ENCODE results near the gene KHDC4.

Gene KHDC4

GRCh38 chr1:155966750-155967149 is 32.5 kb upstream of the KHDC4 start:
- Histone ChIP-seq H3K36me3 (ENCODE audit: insufficient read depth, low read length) (peaks cover 66% of the 10 kb centered on the region), H3K27me3 (ENCODE audit: control insufficient read depth in 1 of 2, insufficient read depth in 2 of 2, low read length in 2 of 2) (no peaks in the 10 kb centered on the region), H3K4me3 (ENCODE audit: low read depth in 1 of 2, low read length in 2 of 2) (peak overlapping the region in 1 of 2 donors; percentile 24), H3K9ac (ENCODE audit: low read length) (no peak overlapping the region), H3K27ac (ENCODE audit: low read depth, low read length) (peak overlapping the region; percentile 44), H3K9me3 (ENCODE audit: low read length) (no peaks in the 10 kb centered on the region), H3K4me1 (ENCODE audit: insufficient read depth, low read length) (peaks cover 48% of the 10 kb centered on the region)

- H3K9me3 ChIP-seq (ENCODE audit: low read length): no peaks in the 10 kb centered on the region
- no peaks in the 10 kb centered on the region for H3K27me3 ChIP-seq (ENCODE audit: control insufficient read depth in 1 of 2, insufficient read depth in 2 of 2, low read length in 2 of 2)
- peaks cover 48% of the 10 kb centered on the region for H3K4me1 ChIP-seq (ENCODE audit: insufficient read depth, low read length)
- no peak overlapping the region for H3K4me3 ChIP-seq (ENCODE audit: low read depth in 1 of 2, low read length in 2 of 2)
- H3K36me3 ChIP-seq (ENCODE audit: insufficient read depth, low read length): peaks cover 71% of the 10 kb centered on the region
- H3K9ac ChIP-seq (ENCODE audit: low read length): no peak overlapping the region
- peak overlapping the region; percentile 23 for H3K27ac ChIP-seq (ENCODE audit: low read depth, low read length)
Measured at GRCh38 chr1:155966135-155966534, 31.9 kb upstream of the KHDC4 start.

- H3K4me3 ChIP-seq (ENCODE audit: low read depth in 1 of 2, low read length in 2 of 2): no peak overlapping the region
- H3K4me1 ChIP-seq (ENCODE audit: insufficient read depth, low read length): peaks cover 29% of the 10 kb centered on the region
- no peaks in the 10 kb centered on the region for H3K27me3 ChIP-seq (ENCODE audit: control insufficient read depth in 1 of 2, insufficient read depth in 2 of 2, low read length in 2 of 2)
- no peak overlapping the region for H3K27ac ChIP-seq (ENCODE audit: low read depth, low read length)
- no peak overlapping the region for H3K9ac ChIP-seq (ENCODE audit: low read length)
- peaks cover 80% of the 10 kb centered on the region for H3K36me3 ChIP-seq (ENCODE audit: insufficient read depth, low read length)
- no peaks in the 10 kb centered on the region for H3K9me3 ChIP-seq (ENCODE audit: low read length)
Measured at GRCh38 chr1:155964193-155964592, 30.0 kb upstream of the KHDC4 start.

GRCh38 chr1:155962599-155963211 is 28.5 kb upstream of the KHDC4 start:
- H3K36me3 ChIP-seq (ENCODE audit: insufficient read depth, low read length): peaks cover 82% of the 10 kb centered on the region
- H3K27me3 ChIP-seq (ENCODE audit: control insufficient read depth in 1 of 2, insufficient read depth in 2 of 2, low read length in 2 of 2): no peaks in the 10 kb centered on the region
- peaks cover 15% of the 10 kb centered on the region for H3K4me1 ChIP-seq (ENCODE audit: insufficient read depth, low read length)
- no peak overlapping the region for H3K4me3 ChIP-seq (ENCODE audit: low read depth in 1 of 2, low read length in 2 of 2)
- no peak overlapping the region for H3K27ac ChIP-seq (ENCODE audit: low read depth, low read length)
- H3K9me3 ChIP-seq (ENCODE audit: low read length): no peaks in the 10 kb centered on the region
- no peak overlapping the region for H3K9ac ChIP-seq (ENCODE audit: low read length)

GRCh38 chr1:155961937-155962336 is 27.7 kb upstream of the KHDC4 start:
- Histone ChIP-seq H3K36me3 (ENCODE audit: insufficient read depth, low read length) (peaks cover 83% of the 10 kb centered on the region), H3K27ac (ENCODE audit: low read depth, low read length) (no peak overlapping the region), H3K4me3 (ENCODE audit: low read depth in 1 of 2, low read length in 2 of 2) (no peak overlapping the region), H3K9me3 (ENCODE audit: low read length) (no peaks in the 10 kb centered on the region), H3K4me1 (ENCODE audit: insufficient read depth, low read length) (peaks cover 7% of the 10 kb centered on the region), H3K27me3 (ENCODE audit: control insufficient read depth in 1 of 2, insufficient read depth in 2 of 2, low read length in 2 of 2) (no peaks in the 10 kb centered on the region), H3K9ac (ENCODE audit: low read length) (no peak overlapping the region)

- Histone ChIP-seq H3K27me3 (ENCODE audit: control insufficient read depth in 1 of 2, insufficient read depth in 2 of 2, low read length in 2 of 2) (no peaks in the 10 kb centered on the region), H3K9me3 (ENCODE audit: low read length) (no peaks in the 10 kb centered on the region), H3K4me3 (ENCODE audit: low read depth in 1 of 2, low read length in 2 of 2) (no peak overlapping the region), H3K9ac (ENCODE audit: low read length) (no peak overlapping the region), H3K36me3 (ENCODE audit: insufficient read depth, low read length) (peaks cover 70% of the 10 kb centered on the region), H3K4me1 (ENCODE audit: insufficient read depth, low read length) (peaks cover 6% of the 10 kb centered on the region), H3K27ac (ENCODE audit: low read depth, low read length) (peak overlapping the region; percentile 44)
Measured at GRCh38 chr1:155960081-155960745, 26.0 kb upstream of the KHDC4 start.

GRCh38 chr1:155957411-155957915 is 23.2 kb upstream of the KHDC4 start:
- H3K36me3 ChIP-seq (ENCODE audit: insufficient read depth, low read length): peaks cover 74% of the 10 kb centered on the region
- H3K27me3 ChIP-seq (ENCODE audit: control insufficient read depth in 1 of 2, insufficient read depth in 2 of 2, low read length in 2 of 2): no peaks in the 10 kb centered on the region
- no peak overlapping the region for H3K9ac ChIP-seq (ENCODE audit: low read length)
- H3K9me3 ChIP-seq (ENCODE audit: low read length): no peaks in the 10 kb centered on the region
- no peak overlapping the region for H3K4me3 ChIP-seq (ENCODE audit: low read depth in 1 of 2, low read length in 2 of 2)
- no peak overlapping the region for H3K27ac ChIP-seq (ENCODE audit: low read depth, low read length)
- H3K4me1 ChIP-seq (ENCODE audit: insufficient read depth, low read length): peaks cover under 1% of the 10 kb centered on the region

- no peaks in the 10 kb centered on the region for H3K4me1 ChIP-seq (ENCODE audit: insufficient read depth, low read length)
- H3K27ac ChIP-seq (ENCODE audit: low read depth, low read length): no peak overlapping the region
- H3K36me3 ChIP-seq (ENCODE audit: insufficient read depth, low read length): peaks cover 73% of the 10 kb centered on the region
- no peaks in the 10 kb centered on the region for H3K27me3 ChIP-seq (ENCODE audit: control insufficient read depth in 1 of 2, insufficient read depth in 2 of 2, low read length in 2 of 2)
- no peak overlapping the region for H3K4me3 ChIP-seq (ENCODE audit: low read depth in 1 of 2, low read length in 2 of 2)
- no peaks in the 10 kb centered on the region for H3K9me3 ChIP-seq (ENCODE audit: low read length)
- no peak overlapping the region for H3K9ac ChIP-seq (ENCODE audit: low read length)
Measured at GRCh38 chr1:155954645-155955044, 20.4 kb upstream of the KHDC4 start.

- H3K27ac ChIP-seq (ENCODE audit: low read depth, low read length): no peak overlapping the region
- H3K27me3 ChIP-seq (ENCODE audit: control insufficient read depth in 1 of 2, insufficient read depth in 2 of 2, low read length in 2 of 2): no peaks in the 10 kb centered on the region
- H3K4me3 ChIP-seq (ENCODE audit: low read depth in 1 of 2, low read length in 2 of 2): no peak overlapping the region
- peaks cover 70% of the 10 kb centered on the region for H3K36me3 ChIP-seq (ENCODE audit: insufficient read depth, low read length)
- no peaks in the 10 kb centered on the region for H3K9me3 ChIP-seq (ENCODE audit: low read length)
- H3K9ac ChIP-seq (ENCODE audit: low read length): no peak overlapping the region
- no peaks in the 10 kb centered on the region for H3K4me1 ChIP-seq (ENCODE audit: insufficient read depth, low read length)
Measured at GRCh38 chr1:155952505-155952890, 18.3 kb upstream of the KHDC4 start.

- Histone ChIP-seq H3K27me3 (ENCODE audit: control insufficient read depth in 1 of 2, insufficient read depth in 2 of 2, low read length in 2 of 2) (no peaks in the 10 kb centered on the region), H3K4me1 (ENCODE audit: insufficient read depth, low read length) (no peaks in the 10 kb centered on the region), H3K36me3 (ENCODE audit: insufficient read depth, low read length) (peaks cover 70% of the 10 kb centered on the region), H3K27ac (ENCODE audit: low read depth, low read length) (no peak overlapping the region), H3K9me3 (ENCODE audit: low read length) (no peaks in the 10 kb centered on the region), H3K4me3 (ENCODE audit: low read depth in 1 of 2, low read length in 2 of 2) (no peak overlapping the region), H3K9ac (ENCODE audit: low read length) (no peak overlapping the region)
Measured at GRCh38 chr1:155951753-155952504, 17.7 kb upstream of the KHDC4 start.

- Histone ChIP-seq H3K27ac (ENCODE audit: low read depth, low read length) (no peak overlapping the region), H3K27me3 (ENCODE audit: control insufficient read depth in 1 of 2, insufficient read depth in 2 of 2, low read length in 2 of 2) (no peaks in the 10 kb centered on the region), H3K9ac (ENCODE audit: low read length) (no peak overlapping the region), H3K9me3 (ENCODE audit: low read length) (no peaks in the 10 kb centered on the region), H3K4me3 (ENCODE audit: low read depth in 1 of 2, low read length in 2 of 2) (no peak overlapping the region), H3K4me1 (ENCODE audit: insufficient read depth, low read length) (no peaks in the 10 kb centered on the region), H3K36me3 (ENCODE audit: insufficient read depth, low read length) (peaks cover 74% of the 10 kb centered on the region)
Measured at GRCh38 chr1:155950829-155951228, 16.6 kb upstream of the KHDC4 start.
